ENCODE results near the gene EZH2. TPM values are rescaled to one million over a fixed set of nuclear protein-coding genes. Genes with fewer than 3 reads are reported as not detected.

The EZH2 gene
- total and polyA plus RNA-seq, 2 of the 4 experiments (the other 2 are of a cell fraction), result 13.1 to 19.8 TPM

DNA sequence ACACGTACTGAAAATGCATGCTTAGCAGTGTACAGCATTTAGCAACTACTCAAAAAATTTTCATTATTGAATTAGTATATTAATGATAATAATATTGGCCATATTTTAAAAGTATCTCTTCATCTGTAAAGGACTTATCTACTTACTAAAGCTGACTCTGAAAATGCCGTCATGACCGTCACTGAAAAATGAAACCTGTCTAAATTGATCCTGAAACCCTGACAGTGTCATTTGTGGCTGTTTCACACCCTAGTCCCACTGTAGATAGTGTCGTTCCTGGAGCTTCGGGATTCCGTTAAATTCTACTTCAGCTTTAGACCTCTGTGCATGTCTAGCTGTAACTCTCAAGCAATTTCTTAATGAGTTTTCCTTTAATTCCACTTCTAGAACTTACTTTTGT is 35.8 kb upstream of the EZH2 start:
- H2BK120ac ChIP-seq (ENCODE audit: low read depth, low read length), result no peak overlapping the region
- no peak overlapping the region for H4K5ac ChIP-seq (ENCODE audit: low read depth, low read length)
- WGBS, 2 experiments (ENCODE audit: extremely low coverage in 2 of 2, insufficient read length in 1 of 2), result 60% methylated on average over 1 of the region's 6 CpGs; no CpG with 5 or more reads in 1 of the 2 experiments
- no peak overlapping the region for H2AFZ ChIP-seq (replicated peaks; ENCODE audit: low read length, poor library complexity)
- H3K18ac ChIP-seq (ENCODE audit: low read depth, low read length), result no peak overlapping the region
- intact Hi-C loops (cut with micrococcal nuclease) (no loop called here), in situ Hi-C loops (cut with MboI; ENCODE audit: low sequenced_read_pairs) (no loop called here), dilution Hi-C loops (cut with HindIII; ENCODE audit: low sequenced_read_pairs, unreplicated experiment) (no loop called here)
- H2AK5ac ChIP-seq (ENCODE audit: low read depth, low read length), result no peak overlapping the region
- no peak overlapping the region for H3K4ac ChIP-seq (ENCODE audit: low read depth, low read length)
- no peak overlapping the region for H3K23ac ChIP-seq (ENCODE audit: low read depth, low read length)
- no peak overlapping the region for H3K4me3 ChIP-seq (ENCODE audit: insufficient read depth, low read depth, low read length)
- TF ChIP-seq POLR2A (IDR thresholded peaks at IDR 0.05; ENCODE audit: low read depth, low read length), result no peak
- no peak for TF ChIP-seq RAD21 (IDR thresholded peaks at IDR 0.05; ENCODE audit: low read length)
- no peak for TF ChIP-seq NFE2L2 (IDR thresholded peaks at IDR 0.05; ENCODE audit: low read depth, low read length)
- no peak for TF ChIP-seq RCOR1 (IDR thresholded peaks at IDR 0.05; ENCODE audit: insufficient replicate concordance, low read length)
- TF ChIP-seq BHLHE40 (IDR thresholded peaks at IDR 0.05; ENCODE audit: low read depth, low read length), result no peak
- TF ChIP-seq, protein P1, sequence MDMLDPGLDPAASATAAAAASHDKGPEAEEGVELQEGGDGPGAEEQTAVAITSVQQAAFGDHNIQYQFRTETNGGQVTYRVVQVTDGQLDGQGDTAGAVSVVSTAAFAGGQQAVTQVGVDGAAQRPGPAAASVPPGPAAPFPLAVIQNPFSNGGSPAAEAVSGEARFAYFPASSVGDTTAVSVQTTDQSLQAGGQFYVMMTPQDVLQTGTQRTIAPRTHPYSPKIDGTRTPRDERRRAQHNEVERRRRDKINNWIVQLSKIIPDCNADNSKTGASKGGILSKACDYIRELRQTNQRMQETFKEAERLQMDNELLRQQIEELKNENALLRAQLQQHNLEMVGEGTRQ (IDR thresholded peaks at IDR 0.05; ENCODE audit: low read depth, low read length), result no peak
- no peak for TF ChIP-seq MAZ (IDR thresholded peaks at IDR 0.05; ENCODE audit: borderline replicate concordance, low read depth, low read length)
- TF ChIP-seq, protein P2, sequence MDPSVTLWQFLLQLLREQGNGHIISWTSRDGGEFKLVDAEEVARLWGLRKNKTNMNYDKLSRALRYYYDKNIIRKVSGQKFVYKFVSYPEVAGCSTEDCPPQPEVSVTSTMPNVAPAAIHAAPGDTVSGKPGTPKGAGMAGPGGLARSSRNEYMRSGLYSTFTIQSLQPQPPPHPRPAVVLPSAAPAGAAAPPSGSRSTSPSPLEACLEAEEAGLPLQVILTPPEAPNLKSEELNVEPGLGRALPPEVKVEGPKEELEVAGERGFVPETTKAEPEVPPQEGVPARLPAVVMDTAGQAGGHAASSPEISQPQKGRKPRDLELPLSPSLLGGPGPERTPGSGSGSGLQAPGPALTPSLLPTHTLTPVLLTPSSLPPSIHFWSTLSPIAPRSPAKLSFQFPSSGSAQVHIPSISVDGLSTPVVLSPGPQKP (IDR thresholded peaks at IDR 0.05; ENCODE audit: borderline replicate concordance, low read depth, low read length), result no peak
- no peak for TF ChIP-seq SMC3 (IDR thresholded peaks at IDR 0.05; ENCODE audit: low read depth, low read length)
- no peak for TF ChIP-seq CHD1 (IDR thresholded peaks at IDR 0.05; ENCODE audit: low read depth, low read length)
- no peak for TF ChIP-seq FOS (IDR thresholded peaks at IDR 0.05; ENCODE audit: low read depth, low read length)
- TF ChIP-seq, protein P3, sequence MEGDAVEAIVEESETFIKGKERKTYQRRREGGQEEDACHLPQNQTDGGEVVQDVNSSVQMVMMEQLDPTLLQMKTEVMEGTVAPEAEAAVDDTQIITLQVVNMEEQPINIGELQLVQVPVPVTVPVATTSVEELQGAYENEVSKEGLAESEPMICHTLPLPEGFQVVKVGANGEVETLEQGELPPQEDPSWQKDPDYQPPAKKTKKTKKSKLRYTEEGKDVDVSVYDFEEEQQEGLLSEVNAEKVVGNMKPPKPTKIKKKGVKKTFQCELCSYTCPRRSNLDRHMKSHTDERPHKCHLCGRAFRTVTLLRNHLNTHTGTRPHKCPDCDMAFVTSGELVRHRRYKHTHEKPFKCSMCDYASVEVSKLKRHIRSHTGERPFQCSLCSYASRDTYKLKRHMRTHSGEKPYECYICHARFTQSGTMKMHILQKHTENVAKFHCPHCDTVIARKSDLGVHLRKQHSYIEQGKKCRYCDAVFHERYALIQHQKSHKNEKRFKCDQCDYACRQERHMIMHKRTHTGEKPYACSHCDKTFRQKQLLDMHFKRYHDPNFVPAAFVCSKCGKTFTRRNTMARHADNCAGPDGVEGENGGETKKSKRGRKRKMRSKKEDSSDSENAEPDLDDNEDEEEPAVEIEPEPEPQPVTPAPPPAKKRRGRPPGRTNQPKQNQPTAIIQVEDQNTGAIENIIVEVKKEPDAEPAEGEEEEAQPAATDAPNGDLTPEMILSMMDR (conservative IDR thresholded peaks at IDR 0.05; ENCODE audit: low read depth, low read length), result no peak
- TF ChIP-seq MAFK (IDR thresholded peaks at IDR 0.05; ENCODE audit: low read depth, low read length), result no peak
- no peak for TF ChIP-seq CEBPB (IDR thresholded peaks at IDR 0.05; ENCODE audit: low read depth, low read length)
- TF ChIP-seq RFX5 (IDR thresholded peaks at IDR 0.05; ENCODE audit: low read depth, low read length), result no peak
- no peak for TF ChIP-seq MXI1 (IDR thresholded peaks at IDR 0.05; ENCODE audit: borderline replicate concordance, low read depth, low read length)
- ATAC-seq (ENCODE audit: low read depth) (no peak), DNase-seq (no peak)
- no peak overlapping the region for H3K14ac ChIP-seq (replicated peaks; ENCODE audit: low read depth, low read length)
- ChIA-PET POLR2A (ENCODE audit: unreplicated experiment) (no interaction called here), CTCF (interaction anchor here (0.9 kb wide), 1 partner anchor 100 kb away, joined by 3 read pairs; no protein-coding TSS in a partner anchor)
- no peak overlapping the region for H2BK20ac ChIP-seq (ENCODE audit: low read depth, low read length)
- H3K27ac ChIP-seq (ENCODE audit: insufficient read depth, low read length), result no peak overlapping the region
- H4K8ac ChIP-seq (ENCODE audit: low read depth in 2 of 2, low read length in 2 of 2), result no peak overlapping the region
- H4K20me1 ChIP-seq (ENCODE audit: insufficient read depth, low read length), result no peaks in the 10 kb centered on the region
- no peaks in the 10 kb centered on the region for H3K36me3 ChIP-seq (ENCODE audit: control insufficient read depth, insufficient read depth, low read length)
- no peak overlapping the region for H4K91ac ChIP-seq (ENCODE audit: insufficient read depth, low read depth, low read length)
- no peak overlapping the region for H2BK5ac ChIP-seq (ENCODE audit: low read depth, low read length, poor library complexity, severe bottlenecking)
- no peaks in the 10 kb centered on the region for H3K9me1 ChIP-seq (ENCODE audit: insufficient read depth, low read length)
- H2BK15ac ChIP-seq (ENCODE audit: low read depth, low read length), result no peak overlapping the region
- H3K56ac ChIP-seq (ENCODE audit: extremely low read depth, insufficient read depth, low read length), result no peak overlapping the region
- no peak overlapping the region for H2AK9ac ChIP-seq (replicated peaks; ENCODE audit: low read depth, low read length, poor library complexity)
- H3K9me3 ChIP-seq (ENCODE audit: control insufficient read depth, insufficient read depth, low read length), result no peaks in the 10 kb centered on the region
- no peak overlapping the region for H3K4me2 ChIP-seq (ENCODE audit: low read depth, low read length)
- H3K79me1 ChIP-seq (ENCODE audit: low read depth in 1 of 2, low read length in 2 of 2), result no peaks in the 10 kb centered on the region
- peaks cover 2% of the 10 kb centered on the region; the same call in 1 of the 2 replicates for H3K4me1 ChIP-seq (ENCODE audit: control insufficient read depth, insufficient read depth, low read length)
- H3K27me3 ChIP-seq (ENCODE audit: control insufficient read depth, insufficient read depth, low read length), result peaks cover under 1% of the 10 kb centered on the region; the same call in 1 of the 2 replicates
- no peak overlapping the region for H3K9ac ChIP-seq (ENCODE audit: low read depth, low read length)
- BruUV-seq (replicated peaks), result no TSS peak
